K562 (cell line): ENCODE results near the gene TNFAIP3. TPM values are rescaled to one million over a fixed set of nuclear protein-coding genes. Genes with fewer than 3 reads are reported as not detected.

Experiments
- BHLHE40 ChIP-seq: IDR thresholded peaks from 2 replicates; pipeline ENCODE4 v1.6.1; 2011; ENCODE audit warnings: low read length, improper control_type of control experiment
- CBX5 ChIP-seq: IDR thresholded peaks from 2 replicates; pipeline ENCODE4 v1.6.1; 2014; ENCODE audit warnings: low read depth, borderline replicate concordance
- CREB1 ChIP-seq, 2 experiments: sonication (generic) in 1 of 2; formaldehyde crosslinking in 1 of 2; IDR thresholded peaks; 2 replicates each; pipeline versions ENCODE4 v1.6.1 to v1.8.0; 2012 to 2022; ENCODE audit warnings: inconsistent platforms in 1 of 2, mild to moderate bottlenecking in 1 of 2, missing genetic modification reagents in 1 of 2, moderate library complexity in 1 of 2
- DMBX1 ChIP-seq: fragments of 250-450 bp; sonication (Bioruptor Pico); IDR thresholded peaks from 2 replicates; pipeline ENCODE4 v1.8.0; 2022; ENCODE audit warnings: inconsistent platforms, mild to moderate bottlenecking, moderate library complexity, borderline replicate concordance
- ELF1 ChIP-seq: fragments of 200-800 bp; sonication (Bioruptor generic); IDR thresholded peaks from 2 replicates; pipeline ENCODE4 v1.6.1; 2016; ENCODE audit warnings: missing genetic modification characterization, missing compliant biosample characterization
- MBD2 ChIP-seq: sonication (generic); IDR thresholded peaks from 2 replicates; pipeline ENCODE4 v1.6.1; 2016; ENCODE audit warnings: low read depth, borderline replicate concordance
- MEF2A ChIP-seq: IDR thresholded peaks from 2 replicates; pipeline ENCODE4 v1.6.1; 2011; ENCODE audit warnings: low read depth, mild to moderate bottlenecking, low read length, moderate library complexity; ENCODE audit not compliant: control insufficient read depth
- NR2C2 ChIP-seq, 2 experiments: fragments of 200-800 bp in 1 of 2; sonication (Bioruptor generic) in 1 of 2; sonication (generic) in 1 of 2; formaldehyde crosslinking in 1 of 2; IDR thresholded peaks; 2 replicates each; pipeline versions ENCODE4 v1.6.1 to v1.8.0; 2016 to 2022; ENCODE audit warnings: mild to moderate bottlenecking in 1 of 2, missing compliant biosample characterization in 1 of 2, missing genetic modification characterization in 1 of 2, missing genetic modification reagents in 1 of 2
- POLR2A ChIP-seq: fragments of 450-650 bp; conservative IDR thresholded peaks from 2 replicates; pipeline ENCODE4 v1.6.1; 2016
- POLR2AphosphoS5 ChIP-seq: IDR thresholded peaks from 2 replicates; pipeline ENCODE4 v1.6.1; 2011; ENCODE audit warnings: mild to moderate bottlenecking, low read depth, low read length, moderate library complexity; ENCODE audit not compliant: control insufficient read depth, insufficient read depth
- POLR2H ChIP-seq: IDR thresholded peaks from 2 replicates; pipeline ENCODE4 v1.6.1; 2016; ENCODE audit warnings: missing genetic modification characterization, low read depth, mild to moderate bottlenecking, control low read depth, missing compliant biosample characterization, moderate library complexity
- RAD21 ChIP-seq, 2 experiments: fragments of 250-450 bp in 1 of 2; fragments of 450-650 bp in 1 of 2; sonication (Bioruptor Pico) in 1 of 2; formaldehyde crosslinking in 1 of 2; IDR thresholded peaks in 1 of 2; conservative IDR thresholded peaks in 1 of 2; 2 replicates each; pipeline versions ENCODE4 v1.4.0 to v1.8.0; 2020 to 2022; ENCODE audit warnings: mild to moderate bottlenecking in 2 of 2, moderate library complexity in 1 of 2
- SAFB ChIP-seq: fragments of 200-400 bp; formaldehyde crosslinking; IDR thresholded peaks from 2 replicates; pipeline ENCODE4 v1.6.1; 2017; ENCODE audit warnings: low read depth, low read length, borderline replicate concordance
- SMAD4 ChIP-seq: fragments of 250-450 bp; sonication (Bioruptor Pico); conservative IDR thresholded peaks from 2 replicates; pipeline ENCODE4 v1.8.0; 2021; ENCODE audit warnings: inconsistent platforms, mild to moderate bottlenecking, moderate library complexity
- SREBF1 ChIP-seq: fragments of 150-350 bp; IDR thresholded peaks from 2 replicates; pipeline ENCODE4 v1.6.1; 2014; ENCODE audit warnings: antibody characterized with exemption, low read depth, low read length, borderline replicate concordance
- THAP12 ChIP-seq: fragments of 250-450 bp; sonication (Bioruptor Pico); IDR thresholded peaks from 2 replicates; pipeline ENCODE4 v1.9.0; 2021; ENCODE audit warnings: mild to moderate bottlenecking, inconsistent platforms
- TRIM24 ChIP-seq, 2 experiments: fragments of 450-650 bp; IDR thresholded peaks; 2 replicates each; pipeline ENCODE4 v1.6.1; 2016
- ZKSCAN8 ChIP-seq: fragments of 200-800 bp; sonication (Bioruptor generic); IDR thresholded peaks from 2 replicates; pipeline ENCODE4 v1.6.1; 2016; ENCODE audit warnings: missing genetic modification characterization, missing compliant biosample characterization
- ZNF174 ChIP-seq: fragments of 250-450 bp; sonication (Bioruptor Pico); IDR thresholded peaks from 2 replicates; pipeline ENCODE4 v1.4.0; 2020; ENCODE audit warnings: mild to moderate bottlenecking
- ZNF24 ChIP-seq: fragments of 450-650 bp; IDR thresholded peaks from 2 replicates; pipeline ENCODE4 v1.6.1; 2016
- ZNF589 ChIP-seq: fragments of 200-800 bp; sonication (Bioruptor generic); IDR thresholded peaks from 2 replicates; pipeline ENCODE4 v1.6.1; 2016; ENCODE audit warnings: low read depth, missing genetic modification characterization, missing compliant biosample characterization
- ZNF644 ChIP-seq: fragments of 200-800 bp; sonication (Bioruptor generic); IDR thresholded peaks from 2 replicates; pipeline ENCODE4 v1.6.1; 2016; ENCODE audit warnings: low read depth, missing genetic modification characterization, missing compliant biosample characterization
- ZNF668 ChIP-seq: fragments of 250-450 bp; sonication (Bioruptor Pico); IDR thresholded peaks from 2 replicates; pipeline ENCODE4 v1.8.0; 2022; ENCODE audit warnings: mild to moderate bottlenecking, inconsistent platforms
- polyA plus RNA-seq, 8 experiments: library from polyadenylated mRNA; depleted of rRNA in 4 of 8; stranded (reverse) in 5 of 8; unstranded in 3 of 8; fragments of >200 nt; fragmentation: Nextera tagmentation in 2 of 8; fragmentation: Illumina TruSeq in 1 of 8; extraction: Ambion mirVana in 2 of 8; extraction: Trizol in 1 of 8; gene quantifications; 2 replicates each; pipeline versions ENCODE4 v1.2.1 to v1.2.3, GENCODE V29; 2011 to 2014; ENCODE audit warnings: inconsistent platforms in 1 of 8, missing spikeins in 1 of 8
- total RNA-seq, 7 experiments: library from RNA; depleted of rRNA in 6 of 7; stranded (reverse); fragments of >200 nt in 6 of 7; fragmentation: Illumina TruSeq in 2 of 7; extraction: Trizol in 2 of 7; gene quantifications; 2 replicates each; pipeline versions ENCODE4 v1.2.1 to v1.2.3, GENCODE V29; 2011 to 2021; ENCODE audit warnings: low replicate concordance in 1 of 7
- TF ChIP-seq, protein P1 (sequence below): IDR thresholded peaks from 2 replicates; pipeline ENCODE4 v1.6.1; 2014; ENCODE audit warnings: antibody characterized with exemption

TNFAIP3 gene
- total and polyA plus RNA-seq, 9 of the 15 experiments (the other 6 are each of a cell fraction or from before 2014, with no cell fraction given) = 0.79 to 17.0 (median 6.4) TPM

- no peak for TF ChIP-seq CBX5
- no peak for TF ChIP-seq THAP12 (CRISPR knock-in tag)
- TF ChIP-seq MBD2 = peak; percentile 86
- peak; percentile 57; the same call in 1 of the 2 replicates for TF ChIP-seq NR2C2 (CRISPR knock-in tag; IDR thresholded peaks at IDR 0.05)
- 0 out of 2 replicates have a peak, but pooled peaks have one; percentile 10 for TF ChIP-seq NR2C2 (tag; IDR thresholded peaks at IDR 0.05)
- peak; percentile 85 for TF ChIP-seq ZKSCAN8 (CRISPR knock-in tag)
- peak; percentile 39; the same call in 1 of the 2 replicates for TF ChIP-seq ZNF24
- TF ChIP-seq ZNF668 = 0 out of 2 replicates have a peak, but pooled peaks have one; percentile 59
- TF ChIP-seq POLR2AphosphoS5 = peak; percentile 93
- TF ChIP-seq SMAD4 = peak; percentile 94
- TF ChIP-seq ZNF174 (CRISPR knock-in tag) = peak; percentile 67; the same call in 1 of the 2 replicates
- TF ChIP-seq BHLHE40 = peak; percentile 46; the same call in 1 of the 2 replicates
- TF ChIP-seq, protein P1, sequence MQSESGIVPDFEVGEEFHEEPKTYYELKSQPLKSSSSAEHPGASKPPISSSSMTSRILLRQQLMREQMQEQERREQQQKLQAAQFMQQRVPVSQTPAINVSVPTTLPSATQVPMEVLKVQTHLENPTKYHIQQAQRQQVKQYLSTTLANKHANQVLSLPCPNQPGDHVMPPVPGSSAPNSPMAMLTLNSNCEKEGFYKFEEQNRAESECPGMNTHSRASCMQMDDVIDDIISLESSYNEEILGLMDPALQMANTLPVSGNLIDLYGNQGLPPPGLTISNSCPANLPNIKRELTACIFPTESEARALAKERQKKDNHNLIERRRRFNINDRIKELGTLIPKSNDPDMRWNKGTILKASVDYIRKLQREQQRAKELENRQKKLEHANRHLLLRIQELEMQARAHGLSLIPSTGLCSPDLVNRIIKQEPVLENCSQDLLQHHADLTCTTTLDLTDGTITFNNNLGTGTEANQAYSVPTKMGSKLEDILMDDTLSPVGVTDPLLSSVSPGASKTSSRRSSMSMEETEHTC = peak; percentile 71
- peak; percentile 93 to 96 for TF ChIP-seq TRIM24 (IDR thresholded peaks at IDR 0.05)
- no peak for TF ChIP-seq SAFB
- peak; percentile 87 for TF ChIP-seq CREB1 (IDR thresholded peaks at IDR 0.05)
- TF ChIP-seq CREB1 (CRISPR knock-in tag; IDR thresholded peaks at IDR 0.05) = no peak
- TF ChIP-seq POLR2A = peak; percentile 67
- 0 out of 2 replicates have a peak, but pooled peaks have one; percentile 54 for TF ChIP-seq MEF2A
- peak; percentile 63; the same call in 1 of the 2 replicates for TF ChIP-seq ZNF589 (CRISPR knock-in tag)
- peak; percentile 83 for TF ChIP-seq DMBX1 (CRISPR knock-in tag)
- TF ChIP-seq SREBF1 = no peak
- peak; percentile 27 to 54; a peak in 3 of 4 replicates for TF ChIP-seq RAD21 (CRISPR knock-in tag; conservative IDR thresholded peaks at IDR 0.05 in 1 of 2, IDR thresholded peaks at IDR 0.05 in 1 of 2)
- peak; percentile 76 for TF ChIP-seq ZNF644 (tag)
- 0 out of 2 replicates have a peak, but pooled peaks have one; percentile 28 for TF ChIP-seq ELF1
- peak; percentile 88 for TF ChIP-seq POLR2H (tag)
These were observed 3.8 kb upstream of the TNFAIP3 start (continued) for GRCh38 chr6:137863091-137863797.
